Right lobe of liver (tissue), 6 donors: ENCODE measurements around the gene TGM4. TPM values are rescaled to one million over a fixed set of nuclear protein-coding genes. Genes with fewer than 3 reads are reported as not detected.
A peak's percentile ranks its signal among the peaks of the same experiment; 100 is the strongest.

Source experiments
- ATAC-seq, 4 donors: fragments of 200-7000 bp; cut with Tn5 transposase; one replicate each; pipeline ENCODE4 v1.9.1; 2020; ENCODE audit warnings: mild to moderate bottlenecking in 4 of 4, moderate library complexity in 4 of 4
- DNase-seq, 3 donors: peaks; one replicate each; pipeline ENCODE4 v3.0.0-alpha.2; 2020
- H3K27ac ChIP-seq, 3 donors: fragments of 200-600 bp; one replicate each; pipeline ENCODE4 v1.8.0; 2022
- H3K27me3 ChIP-seq, 2 donors: fragments of 200-600 bp; one replicate each; pipeline ENCODE4 v1.8.0; 2022
- H3K36me3 ChIP-seq, 4 donors: fragments of 200-600 bp; sonication (generic) in 1 of 4; one replicate each; pipeline versions ENCODE4 v1.5.1 to v1.8.0; 2017 to 2022; ENCODE audit warnings: control low read depth in 1 of 4
- H3K4me1 ChIP-seq, 4 donors: fragments of 200-600 bp; sonication (generic) in 1 of 4; one replicate each; pipeline versions ENCODE4 v1.5.1 to v1.8.0; 2017 to 2022; ENCODE audit warnings: control low read depth in 1 of 4
- H3K4me3 ChIP-seq, 3 donors: fragments of 200-600 bp; one replicate each; pipeline ENCODE4 v1.8.0; 2022
- H3K9me3 ChIP-seq, 4 donors: fragments of 200-600 bp; sonication (generic) in 1 of 4; one replicate each; pipeline versions ENCODE4 v1.5.1 to v1.8.0; 2017 to 2022; ENCODE audit warnings: control low read depth in 1 of 4
- CTCF ChIP-seq, 4 donors: fragments of 200-600 bp in 3 of 4; fragments of 450-650 bp in 1 of 4; IDR thresholded peaks; one replicate each; pipeline versions ENCODE4 v1.5.1 to v1.8.0; 2016 to 2022; ENCODE audit warnings: antibody characterized with exemption in 4 of 4, mild to moderate bottlenecking in 2 of 4
- POLR2A ChIP-seq: fragments of 450-650 bp; IDR thresholded peaks from one replicate; pipeline ENCODE4 v1.6.1; 2017; ENCODE audit warnings: antibody characterized with exemption, mild to moderate bottlenecking
- WGBS: methylation state at CpG from one replicate; pipeline ENCODE4 v1.1.6; 2018; ENCODE audit warnings: low coverage, low lambda C conversion rate; ENCODE audit not compliant: insufficient coverage; ENCODE audit errors: missing lambda C conversion rate; 5-methylcytosine and 5-hydroxymethylcytosine counted together
- intact Hi-C, 2 donors: fragments of 100-400 bp; cut with DNase I; formaldehyde crosslinking; loops; one replicate each; pipeline versions ENCODE4 v1.11.2 to v1.14.1; 2022
- total RNA-seq, 6 experiments: library from RNA; depleted of rRNA in 2 of 6; stranded (reverse); fragments of >200 nt in 2 of 6; fragmentation: NEBNext Ultra II Directional in 3 of 6; extraction: Animal tissue kit (Norgen Biotek cat#: 25700) in 3 of 6; gene quantifications; one replicate each; pipeline versions ENCODE4 v1.1.0 to v1.2.4, GENCODE V29; 2016 to 2023
- donor health status: DM: no; HTN: yes; CAD: no.
- donor health status: DM: no; HTN: no; CAD: no.
- donor health status: DM: no; HTN: no; CAD: no.
- donor health status: DM: no; HTN: yes; CAD: no.
- donor health status: DM: no; HTN: yes; CAD: no.

Gene TGM4
- total RNA-seq, 6 experiments from 2014 or later: not detected

DNA sequence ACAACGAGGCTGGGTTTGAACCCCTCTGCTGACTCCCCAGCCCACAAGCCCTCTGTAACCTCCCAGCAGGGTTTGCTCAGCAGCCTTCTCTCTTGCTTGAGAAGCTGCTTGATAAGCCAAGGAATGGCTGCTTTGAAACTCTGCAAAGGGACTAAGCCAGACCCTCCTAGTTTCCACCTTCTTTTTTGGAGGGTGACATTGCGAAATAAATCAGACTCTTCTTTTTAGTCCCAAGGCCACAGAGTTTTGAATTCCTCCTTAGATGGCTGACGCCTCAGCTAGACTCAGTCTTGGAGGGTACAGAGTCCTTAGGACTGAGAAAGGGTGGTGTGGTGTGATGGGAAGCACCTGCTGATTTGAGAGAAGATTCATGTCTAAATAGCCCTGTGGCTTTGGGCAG is 1.2 kb downstream of the TGM4 start:
- intact Hi-C loops: no loop called here
- TF ChIP-seq POLR2A: no peak
- TF ChIP-seq CTCF (IDR thresholded peaks at IDR 0.05): no peak

DNA sequence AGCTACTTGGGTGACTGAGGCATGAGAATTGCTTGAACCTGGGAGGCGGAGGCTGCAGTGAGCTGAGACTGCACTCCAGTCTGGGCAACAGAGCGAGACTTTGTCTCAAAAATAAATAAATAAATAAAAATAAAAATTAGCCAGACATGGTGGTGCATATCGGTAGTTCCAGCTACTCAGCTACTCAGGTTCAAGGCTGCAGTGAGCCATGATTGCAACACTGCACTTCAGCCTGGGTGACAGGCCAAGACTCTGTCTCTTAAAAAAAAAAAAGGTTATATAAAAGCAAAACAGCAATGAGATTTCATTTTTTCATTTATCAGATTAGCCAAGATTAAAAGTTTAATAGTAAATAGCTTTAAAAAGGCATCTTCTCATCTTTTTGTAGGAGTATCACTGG is 2.9 kb downstream of the TGM4 start:
- intact Hi-C loops: no loop called here
- Histone ChIP-seq H3K36me3 (no peaks in the 10 kb centered on the region), H3K27ac (no peak overlapping the region), H3K9me3 (no peaks in the 10 kb centered on the region), H3K4me3 (no peak overlapping the region), H3K4me1 (no peaks in the 10 kb centered on the region), H3K27me3 (no peaks in the 10 kb centered on the region)
- TF ChIP-seq CTCF (IDR thresholded peaks at IDR 0.05) (no peak), POLR2A (no peak)
- DNase-seq: no peak
- ATAC-seq: peak in 1 of 4 donors; percentile 67
- WGBS: 31% methylated on average over 1 of the region's 3 CpGs

More for the DNA sequence above, 1.2 kb downstream of the TGM4 start:
- H3K4me3 ChIP-seq: no peak overlapping the region
- H3K27me3 ChIP-seq: no peaks in the 10 kb centered on the region
- no peak for ATAC-seq
- H3K36me3 ChIP-seq: no peaks in the 10 kb centered on the region
- no peak overlapping the region for H3K27ac ChIP-seq
- peaks cover 0 to 6% (median 3%) of the 10 kb centered on the region in 4 donors for H3K4me1 ChIP-seq
- H3K9me3 ChIP-seq: no peaks in the 10 kb centered on the region
- WGBS: 87% methylated on average over 2 of the region's 3 CpGs
- no peak for DNase-seq

- Histone ChIP-seq H3K27me3 (no peaks in the 10 kb centered on the region), H3K27ac (no peak overlapping the region), H3K4me3 (no peak overlapping the region), H3K36me3 (no peaks in the 10 kb centered on the region), H3K9me3 (no peaks in the 10 kb centered on the region), H3K4me1 (no peaks in the 10 kb centered on the region)
- ATAC-seq: no peak
- intact Hi-C loops: no loop called here
- 51% methylated on average over 2 of the region's 2 CpGs for WGBS
- DNase-seq: no peak
- TF ChIP-seq POLR2A (no peak), CTCF (IDR thresholded peaks at IDR 0.05) (no peak)
These were observed 5.9 kb downstream of the TGM4 start for GRCh38 chr3:44880284-44880683.

DNA sequence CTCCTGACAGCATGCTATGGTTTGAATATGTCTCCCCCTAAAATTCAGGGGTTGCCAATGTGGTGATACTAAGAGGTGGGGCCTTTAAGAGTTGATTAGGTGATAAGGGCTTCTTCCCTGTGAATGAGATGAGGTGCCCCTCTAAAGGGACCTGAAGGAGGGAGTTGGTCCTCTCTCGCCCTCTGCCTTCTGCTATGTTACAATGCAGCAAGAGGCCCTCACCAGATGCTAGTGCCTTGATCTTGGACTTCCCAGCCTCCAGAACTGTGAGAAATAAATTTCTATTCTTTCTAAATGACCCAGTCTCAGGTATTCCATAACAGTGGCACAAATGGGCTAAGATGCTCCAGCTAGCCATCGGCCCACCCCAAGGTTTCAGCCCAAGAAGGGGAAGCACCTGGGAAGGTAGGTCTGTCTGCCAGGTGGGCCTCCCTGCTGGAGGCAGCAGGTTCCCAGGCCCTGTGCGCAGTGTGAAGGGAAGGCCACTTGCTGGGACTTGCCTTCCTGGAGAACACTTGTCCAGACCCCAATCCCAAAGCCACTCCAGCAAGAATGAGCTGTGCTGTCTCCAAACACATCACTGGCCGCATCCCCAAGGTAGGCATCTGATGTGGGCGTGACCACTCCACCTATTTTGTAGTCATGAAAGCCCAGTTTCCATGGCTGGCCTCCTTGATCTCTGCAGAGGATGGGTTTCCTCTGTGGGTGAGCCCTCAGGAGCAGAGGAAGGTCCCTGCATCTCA is 9.0 kb downstream of the TGM4 start:
- ATAC-seq: no peak

More for the DNA sequence above, 9.0 kb downstream of the TGM4 start:
- no peak overlapping the region for H3K4me3 ChIP-seq
- DNase-seq: no peak
- 72% methylated on average over 3 of the region's 5 CpGs for WGBS
- H3K36me3 ChIP-seq: no peaks in the 10 kb centered on the region
- intact Hi-C loops: no loop called here
- H3K27me3 ChIP-seq: no peaks in the 10 kb centered on the region
- H3K9me3 ChIP-seq: no peaks in the 10 kb centered on the region
- TF ChIP-seq CTCF (IDR thresholded peaks at IDR 0.05): no peak
- TF ChIP-seq POLR2A: no peak
- no peak overlapping the region for H3K27ac ChIP-seq
- no peaks in the 10 kb centered on the region for H3K4me1 ChIP-seq
